Body of pancreas (tissue), 4 donors: ENCODE data around the gene UMODL1. TPM values are rescaled to one million over a fixed set of nuclear protein-coding genes. Genes with fewer than 3 reads are reported as not detected.

Experiments used
- ATAC-seq: fragments of 150-250 bp; one replicate; pipeline ENCODE4 v1.9.1; 2016
- DNase-seq, 4 donors: peaks; one replicate each; pipeline ENCODE4 v3.0.0-alpha.2; 2019
- H3K27ac ChIP-seq, 4 donors: fragments of 200-600 bp; sonication (generic); 1 replicate in 3 of 4; 2 replicates in 1 of 4; pipeline versions ENCODE4 v1.5.1 to v1.6.1; 2016 to 2019; ENCODE audit warnings: mild to moderate bottlenecking in 1 of 4, mixed read lengths in 1 of 4, moderate library complexity in 1 of 4
- H3K27me3 ChIP-seq, 2 donors: fragments of 200-600 bp; sonication (generic); one replicate each; pipeline ENCODE4 v1.6.0; 2016; ENCODE audit warnings: mild to moderate bottlenecking in 1 of 2
- H3K36me3 ChIP-seq, 2 donors: fragments of 200-600 bp; sonication (generic); replicated peaks in 1 of 2; 2 replicates each; pipeline ENCODE4 v1.5.1; 2016; ENCODE audit warnings: low read depth in 2 of 2; ENCODE audit not compliant: insufficient read depth in 1 of 2
- H3K4me1 ChIP-seq: fragments of 200-600 bp; sonication (generic); one replicate; pipeline ENCODE4 v1.6.0; 2016
- H3K4me3 ChIP-seq, 2 donors: fragments of 200-600 bp; sonication (generic); 1 replicate in 1 of 2; 2 replicates in 1 of 2; pipeline ENCODE4 v1.5.1; 2016 to 2019
- H3K9me3 ChIP-seq, 3 donors: fragments of 200-600 bp; sonication (generic); 1 replicate in 2 of 3; 2 replicates in 1 of 3; pipeline ENCODE4 v1.5.1; 2016
- CTCF ChIP-seq, 7 experiments: fragments of 450-650 bp in 4 of 7; fragments of 200-600 bp in 3 of 7; sonication (generic) in 3 of 7; IDR thresholded peaks; one replicate each; pipeline ENCODE4 v1.5.1; 2016 to 2019; ENCODE audit warnings: antibody characterized with exemption in 7 of 7
- POLR2A ChIP-seq, 3 donors: fragments of 450-650 bp; IDR thresholded peaks; one replicate each; pipeline ENCODE4 v1.6.1; 2016; ENCODE audit warnings: antibody characterized with exemption in 3 of 3, mild to moderate bottlenecking in 2 of 3
- WGBS, 2 donors: methylation state at CpG; one replicate each; pipeline ENCODE4 v1.1.5; 2017; 5-methylcytosine and 5-hydroxymethylcytosine counted together
- intact Hi-C: fragments of 100-400 bp; cut with DNase I; formaldehyde crosslinking; loops from one replicate; pipeline ENCODE4 v1.15.1; 2023
- total RNA-seq, 2 donors: library from RNA; depleted of rRNA; stranded (reverse); fragments of >200 nt; gene quantifications; one replicate each; pipeline ENCODE4 v1.1.0, GENCODE V29; 2016

Gene UMODL1
- total RNA-seq, 2 donors from 2014 or later, result not detected

DNA sequence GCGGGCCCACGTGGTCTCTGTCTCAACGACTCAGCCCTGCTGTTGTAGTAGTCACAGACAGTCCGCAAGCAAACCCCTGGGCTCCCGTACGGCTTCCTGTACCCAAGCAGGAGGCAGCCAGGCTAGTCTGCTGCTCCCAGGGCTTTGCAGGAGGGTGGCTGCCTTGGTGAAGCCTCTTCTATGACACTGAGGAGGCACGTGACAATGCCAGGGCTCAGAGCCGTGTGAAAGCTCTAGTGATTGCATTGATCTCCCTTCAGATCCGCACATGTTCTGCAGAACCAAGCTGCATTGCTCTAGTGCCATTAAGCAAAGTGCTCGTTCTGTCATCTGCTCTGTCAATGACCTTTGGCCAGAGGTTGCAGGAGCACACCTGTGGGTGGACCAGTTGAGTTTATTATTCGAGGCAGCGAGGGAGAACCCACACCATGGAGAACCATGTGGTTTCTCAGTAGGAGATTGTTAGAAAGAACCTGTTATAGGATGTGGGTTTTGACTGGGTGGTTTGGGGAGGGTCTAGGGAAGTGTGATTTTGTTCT lies 18.0 kb downstream of the UMODL1 start:
- no peak overlapping the region for H3K4me3 ChIP-seq
- H3K4me1 ChIP-seq, result peaks cover 11% of the 10 kb centered on the region
- no peak for TF ChIP-seq CTCF (IDR thresholded peaks at IDR 0.05)
- no peak for TF ChIP-seq POLR2A (IDR thresholded peaks at IDR 0.05)
- no peak overlapping the region for H3K27ac ChIP-seq
- no peak for ATAC-seq
- H3K36me3 ChIP-seq, result no peaks in the 10 kb centered on the region
- WGBS, 2 donors, result 65 to 79% methylated on average over 8 to 12 of the region's 12 CpGs
- no peaks in the 10 kb centered on the region for H3K9me3 ChIP-seq
- intact Hi-C loops, result no loop called here
- H3K27me3 ChIP-seq, result no peaks in the 10 kb centered on the region
- no peak for DNase-seq

GRCh38 chr21:42089665-42090310 lies 18.7 kb downstream of the UMODL1 start:
- ATAC-seq (no peak), DNase-seq (no peak)
- Histone ChIP-seq H3K36me3 (no peaks in the 10 kb centered on the region), H3K4me3 (no peak overlapping the region), H3K9me3 (no peaks in the 10 kb centered on the region), H3K4me1 (peaks cover 11% of the 10 kb centered on the region), H3K27me3 (no peaks in the 10 kb centered on the region), H3K27ac (no peak overlapping the region)
- TF ChIP-seq CTCF (IDR thresholded peaks at IDR 0.05) (no peak), POLR2A (IDR thresholded peaks at IDR 0.05) (no peak)
- WGBS, 2 donors, result 89 to 93% methylated on average over 10 to 21 of the region's 21 CpGs
- intact Hi-C loops, result no loop called here

DNA sequence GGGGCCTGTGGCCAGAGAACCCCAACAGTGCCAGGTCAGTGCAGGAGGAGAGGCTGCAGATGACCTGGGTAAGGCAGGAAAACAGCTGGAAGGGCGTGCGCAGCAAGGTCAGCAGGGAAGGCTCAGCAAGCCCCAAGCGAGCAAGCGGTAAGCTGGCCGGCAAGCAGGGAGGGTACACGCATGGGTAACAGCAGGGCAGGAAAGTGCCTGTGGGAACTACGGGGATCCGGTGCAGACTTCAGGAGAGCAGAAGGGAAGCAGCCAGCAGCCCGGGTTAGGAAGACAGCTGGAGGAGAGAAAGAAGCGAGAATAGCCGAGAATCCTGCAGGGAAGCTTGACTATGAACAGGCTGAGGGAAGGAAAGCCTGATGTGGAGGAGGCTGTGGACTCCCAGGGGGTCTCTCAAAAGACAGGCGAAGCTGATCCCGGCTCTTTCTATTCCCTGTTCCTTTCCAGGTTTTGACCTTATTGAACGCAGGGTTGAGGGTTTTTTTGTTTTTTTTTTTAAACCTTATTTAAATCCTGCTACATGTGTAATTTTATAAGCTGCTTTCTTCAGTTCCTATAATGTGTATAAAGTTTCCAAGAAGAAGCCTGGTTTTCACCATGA lies 20.9 kb downstream of the UMODL1 start:
- 54 to 60% methylated on average over 14 of the region's 14 CpGs for WGBS, 2 donors
- H3K4me1 ChIP-seq, result no peaks in the 10 kb centered on the region
- intact Hi-C loops, result no loop called here
- no peaks in the 10 kb centered on the region for H3K27me3 ChIP-seq
- TF ChIP-seq POLR2A (IDR thresholded peaks at IDR 0.05), result no peak
- TF ChIP-seq CTCF (IDR thresholded peaks at IDR 0.05), result no peak
- no peak overlapping the region for H3K4me3 ChIP-seq
- H3K9me3 ChIP-seq, result no peaks in the 10 kb centered on the region
- ATAC-seq, result peak; percentile 24
- no peaks in the 10 kb centered on the region for H3K36me3 ChIP-seq
- no peak overlapping the region for H3K27ac ChIP-seq
- no peak for DNase-seq

DNA sequence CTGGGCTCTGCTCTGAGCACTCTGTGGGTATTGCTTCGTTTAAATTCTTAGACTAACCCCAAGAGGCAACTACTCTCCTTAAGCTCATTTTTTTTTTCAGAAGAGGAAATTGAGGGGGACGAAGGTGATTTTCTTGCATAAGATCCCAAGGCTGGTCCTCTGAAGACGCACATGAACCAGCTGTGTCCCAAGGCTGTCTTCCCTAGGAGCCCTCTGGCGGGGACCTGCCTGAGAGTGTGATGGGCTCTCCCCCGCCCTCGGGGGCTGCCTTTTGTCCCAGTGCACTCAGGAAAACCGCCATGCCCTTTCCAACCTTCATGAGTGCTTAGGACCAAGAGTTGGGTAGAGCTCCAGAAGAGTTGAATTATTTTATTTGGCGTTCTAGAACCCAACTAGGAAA lies 21.7 kb downstream of the UMODL1 start:
- Histone ChIP-seq H3K36me3 (no peaks in the 10 kb centered on the region), H3K27me3 (no peaks in the 10 kb centered on the region), H3K9me3 (no peaks in the 10 kb centered on the region), H3K4me1 (no peaks in the 10 kb centered on the region), H3K27ac (no peak overlapping the region), H3K4me3 (no peak overlapping the region)
- DNase-seq (no peak), ATAC-seq (no peak)
- WGBS, 2 donors, result 62% methylated on average over 8 of the region's 8 CpGs
- intact Hi-C loops, result no loop called here
- TF ChIP-seq POLR2A (IDR thresholded peaks at IDR 0.05) (no peak), CTCF (IDR thresholded peaks at IDR 0.05) (no peak)
